Esophagus squamous epithelium (tissue), 5 donors: ENCODE results near the gene CCDC116. TPM values are rescaled to one million over a fixed set of nuclear protein-coding genes. Genes with fewer than 3 reads are reported as not detected.
"Not testable (repeated sequence)": the region's sequence is repeated elsewhere in the genome, so short reads cannot be mapped to it uniquely, and the experiment has no call there.

Experiments used
- DNase-seq: peaks from one replicate; lab custom pipeline; 2025; lab: John Stamatoyannopoulos, UW
- H3K27ac ChIP-seq, 4 donors: fragments of 200-600 bp; sonication (generic); one replicate each; pipeline ENCODE4 v1.5.1; 2016 to 2019; ENCODE audit warnings: mild to moderate bottlenecking in 1 of 4
- H3K27me3 ChIP-seq, 4 donors: fragments of 200-600 bp; sonication (generic); 1 replicate in 3 of 4; 2 replicates in 1 of 4; pipeline versions ENCODE4 v1.5.1 to v1.6.0; 2017 to 2021; ENCODE audit warnings: antibody characterized with exemption in 1 of 4
- H3K36me3 ChIP-seq, 3 donors: fragments of 200-600 bp; sonication (generic); one replicate each; pipeline ENCODE4 v1.5.1; 2016 to 2019
- H3K4me1 ChIP-seq, 3 donors: fragments of 200-600 bp; sonication (generic); one replicate each; pipeline ENCODE4 v1.5.1; 2017 to 2019
- H3K4me3 ChIP-seq, 4 donors: fragments of 200-600 bp; sonication (generic); 1 replicate in 3 of 4; 2 replicates in 1 of 4; pipeline ENCODE4 v1.5.1; 2016 to 2019; ENCODE audit warnings: mild to moderate bottlenecking in 2 of 4, moderate library complexity in 1 of 4
- H3K9me3 ChIP-seq, 3 donors: fragments of 200-600 bp; sonication (generic); one replicate each; pipeline ENCODE4 v1.5.1; 2016 to 2019
- CTCF ChIP-seq, 6 experiments: fragments of 450-650 bp in 4 of 6; fragments of 200-600 bp in 2 of 6; sonication (generic) in 2 of 6; IDR thresholded peaks; one replicate each; pipeline ENCODE4 v1.5.1; 2016 to 2019; ENCODE audit warnings: antibody characterized with exemption in 6 of 6, mild to moderate bottlenecking in 4 of 6, moderate library complexity in 4 of 6
- POLR2A ChIP-seq, 4 donors: fragments of 450-650 bp; IDR thresholded peaks; one replicate each; pipeline ENCODE4 v1.6.1; 2017; ENCODE audit warnings: antibody characterized with exemption in 4 of 4, mild to moderate bottlenecking in 4 of 4, moderate library complexity in 3 of 4
- WGBS, 2 donors: methylation state at CpG; one replicate each; pipeline ENCODE4 v1.1.5; 2018; 5-methylcytosine and 5-hydroxymethylcytosine counted together
- intact Hi-C: fragments of 100-400 bp; cut with DNase I; formaldehyde crosslinking; loops from one replicate; pipeline ENCODE4 v1.15.0; 2022
- total RNA-seq, 4 donors: library from RNA; depleted of rRNA; stranded (reverse); fragments of >200 nt; gene quantifications; one replicate each; pipeline ENCODE4 v1.1.0, GENCODE V29; 2016
- donor health status: DM: yes; HTN: yes; CAD: no.

Gene CCDC116
- total RNA-seq, 4 donors from 2014 or later = 1.9 TPM; not detected in 3

- DNase-seq = no peak
- intact Hi-C loops = no loop called here
- no peak overlapping the region for H3K4me3 ChIP-seq
- H3K36me3 ChIP-seq = peaks cover 0 to 42% (median 5%) of the 10 kb centered on the region in 3 donors
- H3K27ac ChIP-seq = no peak overlapping the region
- TF ChIP-seq CTCF (IDR thresholded peaks at IDR 0.05) = no peak
- H3K9me3 ChIP-seq = no peaks in the 10 kb centered on the region
- no peaks in the 10 kb centered on the region for H3K27me3 ChIP-seq
- H3K4me1 ChIP-seq = peaks cover 0 to 24% (median 3%) of the 10 kb centered on the region in 3 donors
- WGBS, 2 donors = 81 to 98% methylated on average over 6 of the region's 6 CpGs
Measured at GRCh38 chr22:21602579-21602978, 30.0 kb upstream of the CCDC116 start.

GRCh38 chr22:21603973-21604372 lies 28.6 kb upstream of the CCDC116 start:
- no peaks in the 10 kb centered on the region for H3K9me3 ChIP-seq
- peaks cover 0 to 24% (median 3%) of the 10 kb centered on the region in 3 donors for H3K4me1 ChIP-seq
- DNase-seq = no peak
- intact Hi-C loops = no loop called here
- 80 to 89% methylated on average over 6 to 9 of the region's 9 CpGs for WGBS, 2 donors
- H3K4me3 ChIP-seq = no peak overlapping the region
- H3K27me3 ChIP-seq = no peaks in the 10 kb centered on the region
- no peak overlapping the region for H3K27ac ChIP-seq
- peaks cover 0 to 40% (median 5%) of the 10 kb centered on the region in 3 donors for H3K36me3 ChIP-seq
- TF ChIP-seq CTCF (IDR thresholded peaks at IDR 0.05) (no peak), POLR2A (IDR thresholded peaks at IDR 0.05) (no peak)

- no peak for DNase-seq
Measured at GRCh38 chr22:21605887-21606564, 26.5 kb upstream of the CCDC116 start.

GRCh38 chr22:21606775-21607174 lies 25.8 kb upstream of the CCDC116 start:
- H3K36me3 ChIP-seq = peaks cover 0 to 53% (median 5%) of the 10 kb centered on the region in 3 donors
- intact Hi-C loops = no loop called here
- H3K27me3 ChIP-seq = no peaks in the 10 kb centered on the region
- TF ChIP-seq CTCF (IDR thresholded peaks at IDR 0.05) (no peak), POLR2A (IDR thresholded peaks at IDR 0.05) (no peak)
- 75 to 94% methylated on average over 6 to 8 of the region's 8 CpGs for WGBS, 2 donors
- DNase-seq = no peak
- no peaks in the 10 kb centered on the region for H3K9me3 ChIP-seq
- H3K4me3 ChIP-seq = no peak overlapping the region
- no peak overlapping the region for H3K27ac ChIP-seq
- H3K4me1 ChIP-seq = peaks cover 0 to 24% (median 3%) of the 10 kb centered on the region in 3 donors

More at GRCh38 chr22:21605887-21606564, 26.5 kb upstream of the CCDC116 start:
- intact Hi-C loops = no loop called here
- no peaks in the 10 kb centered on the region for H3K9me3 ChIP-seq
- 93 to 97% methylated on average over 7 of the region's 7 CpGs for WGBS, 2 donors
- no peak overlapping the region for H3K4me3 ChIP-seq
- H3K4me1 ChIP-seq = peaks cover 0 to 20% (median 3%) of the 10 kb centered on the region in 3 donors
- no peak overlapping the region for H3K27ac ChIP-seq
- no peak for TF ChIP-seq CTCF (IDR thresholded peaks at IDR 0.05)
- no peak for TF ChIP-seq POLR2A (IDR thresholded peaks at IDR 0.05)
- H3K27me3 ChIP-seq = no peaks in the 10 kb centered on the region
- H3K36me3 ChIP-seq = peaks cover 0 to 46% (median 5%) of the 10 kb centered on the region in 3 donors

- H3K4me3 ChIP-seq, intact Hi-C loops, H3K27ac ChIP-seq, H3K27me3 ChIP-seq, DNase-seq, H3K9me3 ChIP-seq: not testable (repeated sequence)
- WGBS, 2 donors = 94 to 95% methylated on average over 11 of the region's 11 CpGs
- peaks cover 0 to 64% (median 7%) of the 10 kb centered on the region in 3 donors for H3K36me3 ChIP-seq
- H3K4me1 ChIP-seq = peaks cover 0 to 34% (median 3%) of the 10 kb centered on the region in 3 donors
Measured at GRCh38 chr22:21609556-21610157, 22.9 kb upstream of the CCDC116 start.
